Fibroblast of lung (primary cell): ENCODE measurements around the gene GGACT.

Experiments used
- EZH2 ChIP-seq: IDR thresholded peaks from 2 replicates; pipeline ENCODE4 v1.5.1; 2012; ENCODE audit warnings: low read length, control low read depth, mild to moderate bottlenecking; ENCODE audit errors: missing control alignments
- TF ChIP-seq, protein P1 (sequence below), 2 donors: IDR thresholded peaks in 1 of 2; conservative IDR thresholded peaks in 1 of 2; 1 replicate in 1 of 2; 2 replicates in 1 of 2; pipeline ENCODE4 v1.5.1; 2011 to 2012; ENCODE audit warnings: low read length in 2 of 2, control low read depth in 1 of 2, inconsistent platforms in 1 of 2, low read depth in 1 of 2, mild to moderate bottlenecking in 1 of 2

DNA sequence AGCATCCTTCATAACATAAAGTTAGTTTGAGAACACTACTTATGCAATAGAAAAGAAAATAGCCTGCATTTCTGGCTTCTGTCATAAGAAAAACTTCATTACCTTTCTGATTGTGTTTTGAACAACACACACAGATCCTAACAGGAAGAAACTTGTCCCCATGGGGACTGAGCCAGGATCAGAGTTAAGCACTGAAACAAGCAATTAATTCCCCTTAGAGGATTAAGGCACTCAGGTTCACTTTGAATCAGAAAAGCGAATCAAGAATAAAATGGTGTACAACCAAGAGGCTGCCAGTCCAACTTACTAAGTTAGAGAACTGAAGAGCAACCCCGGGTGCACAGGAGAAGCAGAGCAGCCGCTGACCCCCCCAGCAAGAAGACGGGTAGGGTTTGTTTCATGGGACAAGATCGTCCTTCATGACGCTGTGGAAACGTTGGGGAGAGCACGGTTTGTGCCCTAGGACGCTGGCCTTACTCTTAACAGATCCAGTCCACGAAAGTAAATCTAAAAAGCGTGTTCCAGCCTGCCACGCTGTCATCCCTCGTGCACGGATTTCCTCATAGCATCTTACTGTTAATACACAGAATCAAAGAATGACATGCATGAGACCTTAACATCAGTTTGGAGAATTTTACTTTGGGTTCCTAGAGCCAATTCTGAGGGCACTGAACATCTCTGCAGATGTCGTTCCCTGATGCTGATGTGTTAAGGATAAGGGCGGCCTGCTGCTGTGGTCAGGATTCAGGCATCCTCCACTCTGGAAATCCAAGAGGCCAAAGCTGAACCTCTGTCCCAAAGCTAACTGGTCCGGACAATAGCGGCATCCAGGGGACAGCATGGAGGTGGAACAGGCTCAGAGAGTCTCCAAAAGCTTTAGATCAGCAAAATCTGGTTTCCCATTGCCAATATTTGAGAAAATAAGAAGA lies 46.4 kb downstream of the GGACT start:
- TF ChIP-seq, protein P1, sequence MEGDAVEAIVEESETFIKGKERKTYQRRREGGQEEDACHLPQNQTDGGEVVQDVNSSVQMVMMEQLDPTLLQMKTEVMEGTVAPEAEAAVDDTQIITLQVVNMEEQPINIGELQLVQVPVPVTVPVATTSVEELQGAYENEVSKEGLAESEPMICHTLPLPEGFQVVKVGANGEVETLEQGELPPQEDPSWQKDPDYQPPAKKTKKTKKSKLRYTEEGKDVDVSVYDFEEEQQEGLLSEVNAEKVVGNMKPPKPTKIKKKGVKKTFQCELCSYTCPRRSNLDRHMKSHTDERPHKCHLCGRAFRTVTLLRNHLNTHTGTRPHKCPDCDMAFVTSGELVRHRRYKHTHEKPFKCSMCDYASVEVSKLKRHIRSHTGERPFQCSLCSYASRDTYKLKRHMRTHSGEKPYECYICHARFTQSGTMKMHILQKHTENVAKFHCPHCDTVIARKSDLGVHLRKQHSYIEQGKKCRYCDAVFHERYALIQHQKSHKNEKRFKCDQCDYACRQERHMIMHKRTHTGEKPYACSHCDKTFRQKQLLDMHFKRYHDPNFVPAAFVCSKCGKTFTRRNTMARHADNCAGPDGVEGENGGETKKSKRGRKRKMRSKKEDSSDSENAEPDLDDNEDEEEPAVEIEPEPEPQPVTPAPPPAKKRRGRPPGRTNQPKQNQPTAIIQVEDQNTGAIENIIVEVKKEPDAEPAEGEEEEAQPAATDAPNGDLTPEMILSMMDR (conservative IDR thresholded peaks at IDR 0.05 in 1 of 2, IDR thresholded peaks at IDR 0.05 in 1 of 2; ENCODE audit: low read depth in 1 of 2, low read length in 2 of 2), result no peak
- no peak for TF ChIP-seq EZH2
